Measurements from ENCODE around the gene METTL22.

The METTL22 gene

GRCh38 chr16:8631373-8631772 lies 9.9 kb downstream of the METTL22 start:
- peak in 1 of 56 donors; percentile 3 for DNase-seq

DNA sequence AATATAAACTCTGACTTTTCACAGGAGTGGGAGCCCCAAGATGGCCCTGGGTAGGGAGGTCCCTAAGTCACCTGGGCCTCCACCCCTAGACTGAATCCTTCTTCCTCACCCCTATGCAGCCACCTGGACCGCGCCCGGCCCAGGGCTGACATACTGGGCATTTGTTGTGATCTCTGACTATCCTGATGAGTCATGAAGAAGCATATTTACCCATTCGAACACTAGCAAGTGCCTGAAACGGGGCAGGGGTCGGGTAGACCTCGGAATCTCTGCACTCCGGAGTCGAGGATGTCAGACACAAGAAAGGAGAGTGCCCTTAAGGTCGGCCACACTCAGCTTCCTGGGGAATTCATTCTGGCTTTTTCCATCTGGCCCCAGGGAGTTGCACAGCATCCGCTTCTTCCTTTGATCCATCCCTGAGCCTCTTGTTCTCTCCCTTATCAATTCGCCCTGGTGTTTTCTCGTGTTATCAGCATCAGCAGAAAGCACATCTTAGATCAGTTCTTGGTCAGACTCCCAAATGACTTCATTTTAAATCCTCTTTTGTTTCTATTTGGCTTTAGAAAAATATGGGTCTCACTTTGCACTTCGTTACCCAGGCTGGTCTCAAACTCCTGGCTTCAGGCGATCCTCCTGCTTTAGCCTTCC lies 10.4 kb downstream of the METTL22 start:
- no peak for DNase-seq

DNA sequence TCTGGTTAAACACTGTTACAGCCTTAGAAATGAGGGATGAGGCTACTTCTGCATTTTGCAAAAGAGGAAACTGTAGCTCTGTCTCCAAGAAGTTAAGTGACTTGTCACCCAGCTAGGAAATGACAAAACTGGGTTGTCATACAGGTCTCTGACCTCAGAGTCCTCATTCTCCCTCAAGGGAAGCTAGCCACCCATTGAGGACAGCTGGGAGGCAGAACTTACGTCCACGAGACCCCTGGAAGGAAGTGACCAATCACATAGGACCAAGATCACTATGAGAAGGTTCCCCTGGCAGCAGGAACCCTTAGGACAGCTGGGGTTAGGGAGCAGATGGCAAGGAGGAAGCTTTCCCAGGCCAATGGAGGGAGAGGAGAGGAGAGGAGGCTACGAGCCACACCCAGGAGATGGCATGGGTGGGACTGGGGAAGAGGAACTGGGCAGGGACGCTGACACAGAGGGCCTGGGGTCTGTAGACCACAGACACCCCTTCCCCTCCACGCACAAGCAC lies 11.2 kb downstream of the METTL22 start:
- peak in 4 of 56 donors; percentile 7 to 17 (median 10) for DNase-seq

GRCh38 chr16:8634991-8635736 lies 13.7 kb downstream of the METTL22 start:
- DNase-seq = no peak

DNA sequence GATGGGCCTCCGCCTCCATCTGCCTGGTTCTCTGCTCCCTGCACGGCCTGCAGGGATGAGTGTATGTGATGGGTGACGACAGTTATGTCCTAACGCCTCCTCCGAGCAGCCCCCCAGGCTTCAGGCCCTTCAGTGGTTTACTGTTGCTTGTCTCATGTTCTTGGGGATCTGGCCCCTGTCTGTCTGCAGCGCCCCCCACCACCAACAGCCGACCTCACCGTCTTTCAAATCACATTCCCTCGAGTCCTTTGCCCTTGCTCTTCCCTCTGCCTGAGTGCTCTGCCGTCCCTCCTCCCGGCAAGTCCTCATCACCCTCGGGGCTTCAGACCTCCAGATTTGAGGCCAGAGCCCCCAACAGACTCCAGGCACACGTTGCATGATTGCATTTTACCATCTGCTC lies 18.2 kb downstream of the METTL22 start:
- DNase-seq = no peak

DNA sequence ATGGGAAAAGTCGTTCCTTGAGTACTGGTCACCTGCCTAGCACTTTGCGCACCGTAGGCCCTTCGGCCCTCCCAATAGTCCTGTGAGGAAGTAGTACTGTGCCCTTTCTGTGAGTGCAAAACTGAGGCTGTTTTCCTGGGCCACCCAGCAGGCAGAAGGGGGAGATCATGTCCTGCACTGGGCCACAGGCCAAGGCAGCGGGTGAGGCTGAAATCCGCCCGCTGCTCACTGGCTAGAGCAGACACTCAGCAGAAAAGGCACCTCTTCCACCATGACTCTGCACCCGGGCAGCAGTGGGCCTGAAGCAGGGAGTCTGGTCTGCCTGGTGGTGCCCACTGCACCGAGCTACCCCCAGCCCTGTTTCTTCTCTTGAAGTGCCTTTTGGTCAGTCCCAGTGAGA lies 20.2 kb downstream of the METTL22 start:
- peak in 34 of 56 donors; percentile 2 to 64 (median 20) for DNase-seq

DNA sequence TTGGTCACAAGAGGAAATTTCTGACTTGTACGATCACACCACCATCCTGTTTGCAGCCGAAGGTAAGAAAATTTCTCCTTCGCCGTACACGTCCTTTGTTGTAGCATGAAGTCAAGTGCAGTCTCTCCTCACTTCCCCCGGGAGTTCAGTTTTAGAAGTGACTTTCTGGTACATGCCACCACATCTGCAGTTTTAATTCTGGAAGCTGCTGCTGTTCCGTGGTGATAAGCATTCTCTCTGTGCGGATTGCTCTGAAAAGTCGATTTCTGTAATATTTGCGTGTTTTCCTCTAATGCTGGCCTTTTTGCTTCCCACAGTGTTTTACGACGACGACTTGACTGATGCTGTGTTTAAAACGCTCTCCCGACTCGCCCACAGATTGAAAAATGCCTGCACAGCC lies 20.6 kb downstream of the METTL22 start:
- no peak for DNase-seq

GRCh38 chr16:8644211-8645140 lies 23.0 kb downstream of the METTL22 start:
- DNase-seq = peak in 10 of 56 donors; percentile 2 to 37 (median 9)

GRCh38 chr16:8645141-8645521 lies 23.6 kb downstream of the METTL22 start:
- DNase-seq = no peak

DNA sequence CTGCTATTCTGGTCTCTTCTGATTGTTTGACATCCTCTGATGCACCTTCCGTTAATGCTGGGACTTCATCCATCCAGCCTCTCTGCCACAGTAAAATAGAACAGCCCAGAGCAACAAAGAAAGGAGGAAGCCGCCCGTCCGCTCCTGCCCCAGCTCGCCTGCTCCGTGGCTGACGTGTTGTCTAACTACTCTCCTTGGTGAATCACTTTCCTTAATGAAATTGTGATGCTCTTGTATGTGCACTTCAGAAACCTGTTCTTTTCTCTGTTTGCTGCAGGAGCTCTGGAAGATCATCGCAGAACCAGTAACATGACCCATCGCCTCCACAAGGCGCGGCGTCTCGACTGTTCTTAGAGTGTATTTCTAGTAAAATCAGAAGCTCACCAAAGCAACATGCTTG lies 24.3 kb downstream of the METTL22 start:
- no peak for DNase-seq

- DNase-seq = no peak
Measured at GRCh38 chr16:8646326-8647053, 25.0 kb downstream of the METTL22 start.

DNA sequence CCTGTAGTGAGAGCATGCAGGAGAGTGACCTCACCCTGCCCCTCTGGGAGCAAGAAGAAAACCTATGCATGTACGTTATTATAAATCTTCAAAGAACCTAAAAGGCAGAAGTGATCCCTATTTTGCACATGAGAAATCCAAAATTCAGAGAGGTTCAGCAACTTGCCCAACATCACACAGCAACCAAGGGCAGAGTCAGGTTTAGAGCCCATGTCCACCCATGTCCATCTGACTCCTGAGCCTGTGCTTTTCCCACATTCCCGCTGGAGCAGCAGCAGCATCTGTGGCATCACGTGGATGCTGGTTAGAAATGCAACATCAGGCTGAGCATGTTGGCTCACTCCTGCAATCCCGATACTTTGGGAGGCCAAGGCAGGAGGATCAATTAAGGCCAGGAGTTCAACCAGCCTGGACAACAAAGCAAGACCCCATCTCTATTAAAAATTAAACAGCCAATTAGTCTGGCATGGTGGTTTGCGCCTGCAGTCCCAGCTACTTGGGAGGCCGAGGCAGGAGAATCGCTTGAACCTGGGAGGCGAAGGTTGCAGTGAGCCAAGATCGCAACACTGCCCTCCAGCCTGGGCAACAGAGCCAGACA lies 26.3 kb downstream of the METTL22 start:
- DNase-seq = no peak

GRCh38 chr16:8648877-8649276 lies 27.4 kb downstream of the METTL22 start:
- DNase-seq = no peak

GRCh38 chr16:8649829-8650554 lies 28.5 kb downstream of the METTL22 start:
- DNase-seq = no peak

DNA sequence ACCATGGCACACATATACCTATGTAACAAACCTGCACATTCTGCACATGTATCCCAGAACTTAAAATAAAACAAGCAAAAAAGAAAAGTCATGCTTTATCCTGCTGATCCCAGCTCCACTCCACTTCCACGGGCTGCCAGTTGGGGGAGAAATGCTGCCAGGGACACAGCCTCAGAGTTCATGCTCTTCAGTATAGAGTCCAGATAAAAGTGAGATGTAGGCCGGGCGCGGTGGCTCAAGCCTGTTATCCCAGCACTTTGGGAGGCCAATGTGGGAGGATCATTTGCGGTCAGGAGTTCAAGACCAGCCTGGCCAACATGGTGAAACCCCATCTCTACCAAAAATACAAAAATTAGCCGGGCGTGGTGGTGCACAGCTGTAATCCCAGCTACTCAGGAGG lies 30.5 kb downstream of the METTL22 start:
- peak in 1 of 56 donors; percentile 11 for DNase-seq

- DNase-seq = peak in 1 of 56 donors; percentile 36
Measured at GRCh38 chr16:8655184-8655717, 33.8 kb downstream of the METTL22 start.

DNA sequence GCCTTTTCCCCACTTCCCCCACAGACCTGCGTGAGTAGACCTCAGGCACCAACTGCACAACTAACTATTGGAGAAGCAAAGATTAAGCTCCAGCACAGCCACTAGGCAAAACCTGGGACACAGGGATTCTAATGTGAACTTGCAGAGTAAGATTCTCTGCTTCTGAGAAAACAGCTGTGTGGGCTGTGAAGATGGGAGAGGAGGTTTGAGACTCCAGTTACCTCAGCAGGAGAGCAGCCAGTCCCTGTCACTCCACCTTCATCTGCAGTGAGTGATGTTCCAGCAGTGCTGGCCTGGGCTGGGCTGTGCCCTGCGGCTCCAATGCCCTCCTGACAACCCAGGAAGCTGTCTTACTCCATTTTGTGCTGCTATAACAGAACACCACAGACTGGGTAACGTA lies 34.9 kb downstream of the METTL22 start:
- no peak for DNase-seq

- DNase-seq = peak in 43 of 56 donors; percentile 4 to 71 (median 30)
Measured at GRCh38 chr16:8660841-8661301, 39.4 kb downstream of the METTL22 start.

- DNase-seq = no peak
Measured at GRCh38 chr16:8661703-8662102, 40.2 kb downstream of the METTL22 start.
